Peyer's patch (tissue), 4 donors: ENCODE measurements around the gene OPN1LW.
"Not testable (repeated sequence)": the region's sequence is repeated elsewhere in the genome, so short reads cannot be mapped to it uniquely, and the experiment has no call there.

ENCODE experiments used
- CTCF ChIP-seq, 6 experiments: fragments of 450-650 bp in 4 of 6; fragments of 200-600 bp in 2 of 6; sonication (generic) in 1 of 6; IDR thresholded peaks; one replicate each; pipeline ENCODE4 v1.5.1; 2017 to 2019; ENCODE audit warnings: antibody characterized with exemption in 6 of 6, mild to moderate bottlenecking in 3 of 6, moderate library complexity in 1 of 6
- POLR2A ChIP-seq, 2 donors: fragments of 450-650 bp; IDR thresholded peaks; one replicate each; pipeline ENCODE4 v1.5.1; 2017; ENCODE audit warnings: antibody characterized with exemption in 2 of 2, mild to moderate bottlenecking in 2 of 2, moderate library complexity in 2 of 2

GRCh38 chrX:154159345-154159744 is 15.3 kb downstream of the OPN1LW start:
- not testable (repeated sequence) for TF ChIP-seq CTCF, POLR2A (IDR thresholded peaks at IDR 0.05)
